Left lobe of liver (tissue), 1 donor: ENCODE results near the gene PLEKHM1. TPM values are rescaled to one million over a fixed set of nuclear protein-coding genes. Genes with fewer than 3 reads are reported as not detected.

Experiments
- total RNA-seq: library from RNA; stranded (reverse); gene quantifications from one replicate; pipeline ENCODE4 v1.2.1, GENCODE V29; 2021
- donor health status: DM: no; HTN: yes; CAD: no.

PLEKHM1 gene
- total RNA-seq, 1 donor from 2014 or later: 23.7 TPM

Other genes starting within 250 kb of the PLEKHM1 start
- gene SPATA32, start 228.6 kb downstream of the PLEKHM1 start, total RNA-seq: not detected
- gene MAP3K14, start 173.7 kb downstream of the PLEKHM1 start, total RNA-seq: 6.9 TPM
- 6.5 TPM for gene ARHGAP27, start 57.9 kb downstream of the PLEKHM1 start, total RNA-seq